GM12878 (cell line): ENCODE data around the gene RABL6.

Experiments
- CREB1 ChIP-seq: IDR thresholded peaks from 2 replicates; pipeline ENCODE4 v1.6.1; 2012; ENCODE audit warnings: low read depth, mild to moderate bottlenecking, inconsistent platforms
- MXI1 ChIP-seq: fragments of 150-350 bp; IDR thresholded peaks from 2 replicates; pipeline ENCODE4 v1.6.1; 2011; ENCODE audit warnings: low read depth, mild to moderate bottlenecking, inconsistent platforms, low read length, improper control_type of control experiment
- NFYB ChIP-seq: IDR thresholded peaks from 2 replicates; pipeline ENCODE4 v1.6.1; 2011; ENCODE audit warnings: low read depth, mild to moderate bottlenecking, low read length, improper control_type of control experiment, moderate library complexity; ENCODE audit not compliant: insufficient read depth
- POLR2A ChIP-seq: IDR thresholded peaks from 2 replicates; pipeline ENCODE4 v1.6.1; 2011; ENCODE audit warnings: low read depth, mild to moderate bottlenecking, low read length
- POLR2AphosphoS5 ChIP-seq: IDR thresholded peaks from 2 replicates; pipeline ENCODE4 v1.6.1; 2011; ENCODE audit warnings: mild to moderate bottlenecking, low read length, inconsistent platforms
- PRDM15 ChIP-seq: fragments of 450-650 bp; formaldehyde crosslinking; IDR thresholded peaks from 2 replicates; pipeline ENCODE4 v1.4.0; 2020; ENCODE audit warnings: mild to moderate bottlenecking, moderate library complexity
- RAD21 ChIP-seq: IDR thresholded peaks from 2 replicates; pipeline ENCODE4 v1.6.1; 2011; ENCODE audit warnings: mild to moderate bottlenecking, low read depth, low read length, moderate library complexity; ENCODE audit not compliant: insufficient read depth
- RUNX3 ChIP-seq: IDR thresholded peaks from 2 replicates; pipeline ENCODE4 v1.6.1; 2012; ENCODE audit warnings: low read length, inconsistent platforms
- TBL1XR1 ChIP-seq: IDR thresholded peaks from 2 replicates; pipeline ENCODE4 v1.6.1; 2012; ENCODE audit warnings: low read depth, low read length, improper control_type of control experiment
- ZSCAN29 ChIP-seq: fragments of 450-650 bp; IDR thresholded peaks from 2 replicates; pipeline ENCODE4 v1.6.1; 2017; ENCODE audit warnings: mild to moderate bottlenecking, moderate library complexity
- TF ChIP-seq, protein P1 (sequence below): IDR thresholded peaks from 2 replicates; pipeline ENCODE4 v1.6.1; 2011; ENCODE audit warnings: low read depth, low read length, improper control_type of control experiment, borderline replicate concordance
- TF ChIP-seq, protein P2 (sequence below), 3 experiments: IDR thresholded peaks in 2 of 3; conservative IDR thresholded peaks in 1 of 3; 2 replicates each; pipeline ENCODE4 v1.5.1; 2011; ENCODE audit warnings: low read depth in 3 of 3, low read length in 3 of 3, mild to moderate bottlenecking in 3 of 3, control low read depth in 2 of 3, moderate library complexity in 2 of 3, inconsistent platforms in 1 of 3, mixed read lengths in 1 of 3; ENCODE audit not compliant: control insufficient read depth in 2 of 3, insufficient read depth in 1 of 3; ENCODE audit errors: extremely low read depth in 1 of 3
- TF ChIP-seq, protein P3 (sequence below): IDR thresholded peaks from 2 replicates; pipeline ENCODE4 v1.6.1; 2012; ENCODE audit warnings: low read depth, low read length, improper control_type of control experiment
- TF ChIP-seq, protein P4 (sequence below): fragments of 450-650 bp; IDR thresholded peaks from 2 replicates; pipeline ENCODE4 v1.6.1; 2017; ENCODE audit warnings: mild to moderate bottlenecking

DNA sequence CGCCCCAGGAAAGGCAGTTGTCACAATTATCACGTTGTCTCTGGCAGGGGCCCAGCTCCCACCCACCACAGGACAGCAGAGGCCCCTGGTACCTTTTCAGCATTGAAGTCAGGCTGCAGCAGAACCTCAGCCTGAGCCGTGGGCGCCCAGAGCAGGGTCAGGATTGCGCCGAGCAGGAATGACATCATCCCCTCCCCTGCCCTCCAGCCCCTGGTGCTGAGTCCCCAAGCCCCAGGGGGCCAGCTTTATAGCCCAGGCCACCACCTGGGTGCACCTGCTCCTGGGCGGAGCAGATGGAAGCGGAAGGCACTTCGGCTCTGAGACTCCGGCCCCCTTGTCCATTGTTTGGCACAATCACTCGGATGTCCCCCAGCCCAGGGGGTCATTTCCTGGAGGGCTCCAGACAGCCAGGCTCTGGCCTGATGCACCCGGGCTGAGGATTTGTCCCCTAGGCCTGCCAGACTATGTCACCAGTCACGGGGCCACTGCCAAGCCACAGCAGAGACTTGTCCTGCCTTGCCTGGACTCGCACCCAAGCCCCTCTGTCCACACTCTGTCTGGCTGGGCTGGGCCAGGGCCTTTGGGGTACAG, 43.4 kb upstream of the RABL6 start, which contains the start of gene LCN15:
- TF ChIP-seq, protein P1, sequence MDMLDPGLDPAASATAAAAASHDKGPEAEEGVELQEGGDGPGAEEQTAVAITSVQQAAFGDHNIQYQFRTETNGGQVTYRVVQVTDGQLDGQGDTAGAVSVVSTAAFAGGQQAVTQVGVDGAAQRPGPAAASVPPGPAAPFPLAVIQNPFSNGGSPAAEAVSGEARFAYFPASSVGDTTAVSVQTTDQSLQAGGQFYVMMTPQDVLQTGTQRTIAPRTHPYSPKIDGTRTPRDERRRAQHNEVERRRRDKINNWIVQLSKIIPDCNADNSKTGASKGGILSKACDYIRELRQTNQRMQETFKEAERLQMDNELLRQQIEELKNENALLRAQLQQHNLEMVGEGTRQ, result no peak
- TF ChIP-seq, protein P2, sequence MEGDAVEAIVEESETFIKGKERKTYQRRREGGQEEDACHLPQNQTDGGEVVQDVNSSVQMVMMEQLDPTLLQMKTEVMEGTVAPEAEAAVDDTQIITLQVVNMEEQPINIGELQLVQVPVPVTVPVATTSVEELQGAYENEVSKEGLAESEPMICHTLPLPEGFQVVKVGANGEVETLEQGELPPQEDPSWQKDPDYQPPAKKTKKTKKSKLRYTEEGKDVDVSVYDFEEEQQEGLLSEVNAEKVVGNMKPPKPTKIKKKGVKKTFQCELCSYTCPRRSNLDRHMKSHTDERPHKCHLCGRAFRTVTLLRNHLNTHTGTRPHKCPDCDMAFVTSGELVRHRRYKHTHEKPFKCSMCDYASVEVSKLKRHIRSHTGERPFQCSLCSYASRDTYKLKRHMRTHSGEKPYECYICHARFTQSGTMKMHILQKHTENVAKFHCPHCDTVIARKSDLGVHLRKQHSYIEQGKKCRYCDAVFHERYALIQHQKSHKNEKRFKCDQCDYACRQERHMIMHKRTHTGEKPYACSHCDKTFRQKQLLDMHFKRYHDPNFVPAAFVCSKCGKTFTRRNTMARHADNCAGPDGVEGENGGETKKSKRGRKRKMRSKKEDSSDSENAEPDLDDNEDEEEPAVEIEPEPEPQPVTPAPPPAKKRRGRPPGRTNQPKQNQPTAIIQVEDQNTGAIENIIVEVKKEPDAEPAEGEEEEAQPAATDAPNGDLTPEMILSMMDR (IDR thresholded peaks at IDR 0.05 in 2 of 3, conservative IDR thresholded peaks at IDR 0.05 in 1 of 3; ENCODE audit: control insufficient read depth in 2 of 3, extremely low read depth in 1 of 3, insufficient read depth in 1 of 3, low read depth in 3 of 3, low read length in 3 of 3), result no peak
- TF ChIP-seq MXI1 (no peak), POLR2AphosphoS5 (no peak), RUNX3 (no peak), POLR2A (no peak), CREB1 (no peak), RAD21 (no peak), NFYB (no peak), TBL1XR1 (no peak), ZSCAN29 (no peak), PRDM15 (CRISPR knock-in tag) (no peak)
- TF ChIP-seq, protein P3, sequence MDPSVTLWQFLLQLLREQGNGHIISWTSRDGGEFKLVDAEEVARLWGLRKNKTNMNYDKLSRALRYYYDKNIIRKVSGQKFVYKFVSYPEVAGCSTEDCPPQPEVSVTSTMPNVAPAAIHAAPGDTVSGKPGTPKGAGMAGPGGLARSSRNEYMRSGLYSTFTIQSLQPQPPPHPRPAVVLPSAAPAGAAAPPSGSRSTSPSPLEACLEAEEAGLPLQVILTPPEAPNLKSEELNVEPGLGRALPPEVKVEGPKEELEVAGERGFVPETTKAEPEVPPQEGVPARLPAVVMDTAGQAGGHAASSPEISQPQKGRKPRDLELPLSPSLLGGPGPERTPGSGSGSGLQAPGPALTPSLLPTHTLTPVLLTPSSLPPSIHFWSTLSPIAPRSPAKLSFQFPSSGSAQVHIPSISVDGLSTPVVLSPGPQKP, result no peak
- TF ChIP-seq, protein P4, sequence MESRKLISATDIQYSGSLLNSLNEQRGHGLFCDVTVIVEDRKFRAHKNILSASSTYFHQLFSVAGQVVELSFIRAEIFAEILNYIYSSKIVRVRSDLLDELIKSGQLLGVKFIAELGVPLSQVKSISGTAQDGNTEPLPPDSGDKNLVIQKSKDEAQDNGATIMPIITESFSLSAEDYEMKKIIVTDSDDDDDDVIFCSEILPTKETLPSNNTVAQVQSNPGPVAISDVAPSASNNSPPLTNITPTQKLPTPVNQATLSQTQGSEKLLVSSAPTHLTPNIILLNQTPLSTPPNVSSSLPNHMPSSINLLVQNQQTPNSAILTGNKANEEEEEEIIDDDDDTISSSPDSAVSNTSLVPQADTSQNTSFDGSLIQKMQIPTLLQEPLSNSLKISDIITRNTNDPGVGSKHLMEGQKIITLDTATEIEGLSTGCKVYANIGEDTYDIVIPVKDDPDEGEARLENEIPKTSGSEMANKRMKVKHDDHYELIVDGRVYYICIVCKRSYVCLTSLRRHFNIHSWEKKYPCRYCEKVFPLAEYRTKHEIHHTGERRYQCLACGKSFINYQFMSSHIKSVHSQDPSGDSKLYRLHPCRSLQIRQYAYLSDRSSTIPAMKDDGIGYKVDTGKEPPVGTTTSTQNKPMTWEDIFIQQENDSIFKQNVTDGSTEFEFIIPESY, result no peak
